H9 (cell line): ENCODE results near the gene ZMIZ1. TPM values are rescaled to one million over a fixed set of nuclear protein-coding genes. Genes with fewer than 3 reads are reported as not detected.

Source experiments
- DNase-seq: peaks from one replicate; pipeline ENCODE4 v3.0.0-alpha.2; 2017
- H2AFZ ChIP-seq: one replicate; pipeline ENCODE4 v1.6.1; 2013; ENCODE audit warnings: mild to moderate bottlenecking, low read length, control low read depth, moderate library complexity
- H2AK5ac ChIP-seq: 2 replicates; pipeline ENCODE4 v1.6.1; 2013; ENCODE audit warnings: low read length, control low read depth, mixed read lengths; ENCODE audit not compliant: insufficient read length
- H2BK120ac ChIP-seq: one replicate; pipeline ENCODE4 v1.6.1; 2013; ENCODE audit warnings: low read depth, mild to moderate bottlenecking, low read length, control low read depth, inconsistent platforms; ENCODE audit not compliant: poor library complexity, severe bottlenecking
- H2BK12ac ChIP-seq: 2 replicates; pipeline ENCODE4 v1.6.1; 2013; ENCODE audit warnings: low read length, control low read depth, mixed read lengths, low read depth; ENCODE audit not compliant: insufficient read length
- H2BK15ac ChIP-seq: 2 replicates; pipeline ENCODE4 v1.6.1; 2013; ENCODE audit warnings: low read depth, low read length, control low read depth
- H2BK20ac ChIP-seq: one replicate; pipeline ENCODE4 v1.6.1; 2013; ENCODE audit warnings: low read depth, mild to moderate bottlenecking, low read length, control low read depth, inconsistent platforms; ENCODE audit not compliant: poor library complexity, severe bottlenecking
- H2BK5ac ChIP-seq: 2 replicates; pipeline ENCODE4 v1.6.1; 2013; ENCODE audit warnings: low read length, control low read depth, mixed read lengths; ENCODE audit not compliant: insufficient read length
- H3K14ac ChIP-seq: 2 replicates; pipeline ENCODE4 v1.6.1; 2013; ENCODE audit warnings: low read length, control low read depth; ENCODE audit not compliant: insufficient read depth
- H3K18ac ChIP-seq: 2 replicates; pipeline ENCODE4 v1.6.1; 2013; ENCODE audit warnings: low read depth, mild to moderate bottlenecking, mixed read lengths, low read length, control low read depth; ENCODE audit not compliant: insufficient read length
- H3K23ac ChIP-seq: 2 replicates; pipeline ENCODE4 v1.6.1; 2013; ENCODE audit warnings: low read length, control low read depth, mixed read lengths, low read depth; ENCODE audit not compliant: insufficient read length
- H3K23me2 ChIP-seq: 2 replicates; pipeline ENCODE4 v1.6.1; 2013; ENCODE audit warnings: low read depth, mild to moderate bottlenecking, mixed read lengths, low read length, control low read depth; ENCODE audit not compliant: insufficient read length, poor library complexity, severe bottlenecking
- H3K27ac ChIP-seq: 2 replicates; pipeline ENCODE4 v1.5.1; 2013; ENCODE audit warnings: low read length, control low read depth, mixed read lengths, low read depth; ENCODE audit not compliant: insufficient read length
- H3K27me3 ChIP-seq: 2 replicates; pipeline ENCODE4 v1.6.1; 2013; ENCODE audit warnings: low read length, control low read depth, inconsistent platforms; ENCODE audit not compliant: insufficient read depth
- H3K4ac ChIP-seq: 2 replicates; pipeline ENCODE4 v1.6.1; 2013; ENCODE audit warnings: low read depth, mild to moderate bottlenecking, control low read depth, inconsistent platforms, low read length, moderate library complexity
- H3K4me1 ChIP-seq: 2 replicates; pipeline ENCODE4 v1.6.1; 2013; ENCODE audit warnings: low read length, control low read depth, inconsistent platforms; ENCODE audit not compliant: insufficient read depth
- H3K4me2 ChIP-seq: 2 replicates; pipeline ENCODE4 v1.6.1; 2013; ENCODE audit warnings: low read length, control low read depth, mixed read lengths; ENCODE audit not compliant: insufficient read length, insufficient read depth
- H3K56ac ChIP-seq: 2 replicates; pipeline ENCODE4 v1.6.1; 2013; ENCODE audit warnings: low read depth, mild to moderate bottlenecking, mixed read lengths, low read length, control low read depth; ENCODE audit not compliant: insufficient read length
- H3K79me1 ChIP-seq: 2 replicates; pipeline ENCODE4 v1.6.1; 2013; ENCODE audit warnings: low read depth, mild to moderate bottlenecking, moderate library complexity, low read length, control low read depth, inconsistent platforms; ENCODE audit not compliant: insufficient read depth, poor library complexity, severe bottlenecking
- H3K79me2 ChIP-seq: 2 replicates; pipeline ENCODE4 v1.6.1; 2013; ENCODE audit warnings: low read length, control low read depth, inconsistent platforms; ENCODE audit not compliant: insufficient read depth
- H3K9ac ChIP-seq: 2 replicates; pipeline ENCODE4 v1.6.1; 2013; ENCODE audit warnings: low read length, control low read depth, mixed read lengths; ENCODE audit not compliant: insufficient read length; ENCODE audit errors: extremely low read depth
- H3K9me3 ChIP-seq: one replicate; pipeline ENCODE4 v1.6.1; 2013; ENCODE audit warnings: low read depth, low read length, inconsistent platforms; ENCODE audit not compliant: control insufficient read depth
- H3T11ph ChIP-seq: one replicate; pipeline ENCODE4 v1.6.1; 2013; ENCODE audit warnings: mild to moderate bottlenecking, low read length, control low read depth, inconsistent platforms
- H4K20me1 ChIP-seq: one replicate; pipeline ENCODE4 v1.6.1; 2013; ENCODE audit not compliant: control insufficient read depth, insufficient read length, insufficient read depth
- H4K5ac ChIP-seq: 2 replicates; pipeline ENCODE4 v1.6.1; 2013; ENCODE audit warnings: low read depth, mild to moderate bottlenecking, mixed read lengths, low read length, control low read depth; ENCODE audit not compliant: insufficient read length
- H4K8ac ChIP-seq: replicated peaks from 2 replicates; pipeline ENCODE4 v1.6.1; 2013; ENCODE audit warnings: low read length, control low read depth, mixed read lengths, low read depth; ENCODE audit not compliant: insufficient read length
- H4K91ac ChIP-seq: 2 replicates; pipeline ENCODE4 v1.6.1; 2013; ENCODE audit warnings: low read depth, mild to moderate bottlenecking, moderate library complexity, mixed read lengths, low read length, control low read depth; ENCODE audit not compliant: insufficient read length
- H3K27ac Mint-ChIP-seq, 3 experiments: 2 replicates in 2 of 3; 3 replicates in 1 of 3; pipeline ENCODE4 v1.8.0; 2020 to 2021; ENCODE audit warnings: mixed read lengths in 3 of 3, mild to moderate bottlenecking in 1 of 3, moderate library complexity in 1 of 3
- H3K27me3 Mint-ChIP-seq: 2 replicates; pipeline ENCODE4 v1.8.0; 2021; ENCODE audit warnings: low read depth, mild to moderate bottlenecking, moderate library complexity, mixed read lengths
- H3K36me3 Mint-ChIP-seq, 3 experiments: 2 replicates in 2 of 3; 3 replicates in 1 of 3; pipeline ENCODE4 v1.8.0; 2020 to 2021; ENCODE audit warnings: low read depth in 3 of 3, mixed read lengths in 3 of 3; ENCODE audit not compliant: insufficient read depth in 1 of 3
- H3K4me1 Mint-ChIP-seq, 2 experiments: 2 replicates each; pipeline ENCODE4 v1.8.0; 2020; ENCODE audit warnings: mixed read lengths in 2 of 2
- H3K4me3 Mint-ChIP-seq, 2 experiments: 2 replicates in 1 of 2; 3 replicates in 1 of 2; pipeline ENCODE4 v1.8.0; 2020 to 2021; ENCODE audit warnings: mild to moderate bottlenecking in 2 of 2, mixed read lengths in 2 of 2, moderate library complexity in 1 of 2
- H3K9me3 Mint-ChIP-seq, 2 experiments: 2 replicates in 1 of 2; 3 replicates in 1 of 2; pipeline ENCODE4 v1.8.0; 2020; ENCODE audit warnings: mild to moderate bottlenecking in 2 of 2, mixed read lengths in 2 of 2, moderate library complexity in 1 of 2
- CTCF ChIP-seq: fragments of 200-600 bp; sonication (generic); conservative IDR thresholded peaks from 3 replicates; pipeline ENCODE4 v1.8.0; 2021; ENCODE audit warnings: antibody characterized with exemption, mild to moderate bottlenecking
- WGBS: extraction: QIAGEN DNeasy Blood & Tissue Kit; methylation state at CpG from one replicate; pipeline ENCODE4 v1.1.7; 2013; ENCODE audit warnings: missing lambda C conversion rate, low lambda C conversion rate, mixed read lengths; ENCODE audit not compliant: insufficient read length; ENCODE audit errors: extremely low coverage; 5-methylcytosine and 5-hydroxymethylcytosine counted together
- total RNA-seq: library from RNA; stranded (reverse); gene quantifications from 2 replicates; pipeline ENCODE4 v1.2.1, GENCODE V29; 2021

Gene ZMIZ1
- total RNA-seq, 1 experiment from 2014 or later, result 36.9 TPM

- Histone ChIP-seq H4K8ac (no peak overlapping the region), H3K23ac (no peak overlapping the region), H2BK12ac (no peak overlapping the region), H3K14ac (no peak overlapping the region; the same call in 1 of the 2 replicates), H2AK5ac (no peak overlapping the region), H3K23me2 (no peaks in the 10 kb centered on the region), H2BK20ac (no peak overlapping the region), H3K27ac (no peak overlapping the region), H4K91ac (no peak overlapping the region), H2BK5ac (no peak overlapping the region), H3K79me1 (peaks cover 2% of the 10 kb centered on the region), H3K4me2 (no peak overlapping the region), H3K9ac (no peak overlapping the region), H3K18ac (no peak overlapping the region), H3T11ph (no peak overlapping the region), H3K4ac (no peak overlapping the region), H3K9me3 (no peaks in the 10 kb centered on the region), H3K27me3 (no peaks in the 10 kb centered on the region), H2AFZ (no peak overlapping the region), H3K79me2 (no peaks in the 10 kb centered on the region), H4K5ac (no peak overlapping the region), H2BK120ac (no peak overlapping the region), H3K56ac (no peak overlapping the region), H4K20me1 (no peaks in the 10 kb centered on the region), H2BK15ac (no peak overlapping the region), H3K4me1 (peaks cover 19% of the 10 kb centered on the region)
- peaks cover 75 to 81% of the 10 kb centered on the region in 2 experiments for H3K4me1 Mint-ChIP-seq
- TF ChIP-seq CTCF, result no peak
- WGBS, result no CpG with 5 or more reads among the region's 5 CpGs
- peaks cover 2 to 12% (median 3%) of the 10 kb centered on the region in 3 experiments; a peak in 4 of 7 replicates for H3K36me3 Mint-ChIP-seq
- H3K27ac Mint-ChIP-seq, result peak overlapping the region; percentile 82 to 94 (median 93); a peak in 6 of 7 replicates
- H3K4me3 Mint-ChIP-seq, result peak overlapping the region; percentile 22 to 50; a peak in 3 of 5 replicates
- H3K27me3 Mint-ChIP-seq, result no peaks in the 10 kb centered on the region
- H3K9me3 Mint-ChIP-seq, result no peaks in the 10 kb centered on the region
- DNase-seq, result no peak
Measured at GRCh38 chr10:79130255-79130654, 61.5 kb downstream of the ZMIZ1 start.
